HCT116 (cell line): ENCODE data around the gene TRIM6. TPM values are rescaled to one million over a fixed set of nuclear protein-coding genes. Genes with fewer than 3 reads are reported as not detected.
"Not testable (repeated sequence)": the region's sequence is repeated elsewhere in the genome, so short reads cannot be mapped to it uniquely, and the experiment has no call there.

Source experiments
- ATAC-seq: fragments of 200-7000 bp; cut with Tn5 transposase; 2 replicates; pipeline ENCODE4 v1.9.1; 2020; ENCODE audit warnings: mild to moderate bottlenecking, moderate library complexity
- BruUV-seq: library from RNA; stranded (reverse); fragments of 400-500 nt; replicated peaks from 2 replicates; lab custom pipeline; 2021; lab: Mats Ljungman, UMichigan
- CTCF ChIA-PET: fragments of 300-600 bp; sonication (Branson Sonifier 250); formaldehyde crosslinking; loops from one replicate; lab custom pipeline; 2021; ENCODE audit warnings: antibody characterized with exemption; lab: Charles Lee
- POLR2A ChIA-PET: fragments of 300-600, 350-600 bp; sonication (Branson Sonifier 250); formaldehyde crosslinking; loops from one replicate; lab custom pipeline; 2021; ENCODE audit warnings: antibody characterized with exemption; lab: Charles Lee
- RAD21 ChIA-PET, 2 experiments: fragments of 300-600 bp; sonication (Branson Sonifier 250); formaldehyde crosslinking; loops; one replicate each; lab custom pipeline; 2023; ENCODE audit warnings: low total read pairs in 2 of 2; ENCODE audit not compliant: uncharacterized antibody in 2 of 2, unreplicated experiment in 2 of 2, low non-redundant PET in 1 of 2; lab: Charles Lee
- DNase-seq: peaks from one replicate; pipeline ENCODE4 v3.0.0-alpha.2; 2010; ENCODE audit warnings: low read depth, low spot score
- H2AFZ ChIP-seq: fragments of 200-600 bp; shearing (Covaris generic), sonication (generic); 2 replicates; pipeline ENCODE4 v1.6.1; 2017; ENCODE audit warnings: low read depth, mixed run types, mixed read lengths, antibody characterized with exemption, low read length; ENCODE audit not compliant: poor library complexity, severe bottlenecking
- H3K27ac ChIP-seq: 2 replicates; pipeline ENCODE4 v1.5.1; 2012; ENCODE audit warnings: low read depth, low read length
- H3K27me3 ChIP-seq: fragments of 200-600 bp; sonication (generic); 2 replicates; pipeline ENCODE4 v1.6.1; 2016; ENCODE audit warnings: mixed run types, low read length, mixed read lengths; ENCODE audit not compliant: insufficient read depth
- H3K36me3 ChIP-seq, 2 experiments: fragments of 200-500 bp in 1 of 2; fragments of 200-600 bp in 1 of 2; sonication (Bioruptor generic) in 1 of 2; sonication (generic) in 1 of 2; 2 replicates each; pipeline versions ENCODE4 v1.5.1 to v1.6.1; 2014 to 2016; ENCODE audit warnings: low read length in 2 of 2, inconsistent platforms in 1 of 2, mixed read lengths in 1 of 2, mixed run types in 1 of 2; ENCODE audit not compliant: insufficient read depth in 2 of 2, control insufficient read depth in 1 of 2
- H3K4me1 ChIP-seq, 2 experiments: fragments of 200-600 bp in 1 of 2; sonication (generic) in 1 of 2; 2 replicates each; pipeline versions ENCODE4 v1.5.1 to v1.6.1; 2012 to 2017; ENCODE audit warnings: low read length in 2 of 2, inconsistent platforms in 1 of 2, mild to moderate bottlenecking in 1 of 2, mixed read lengths in 1 of 2, mixed run types in 1 of 2, moderate library complexity in 1 of 2; ENCODE audit not compliant: insufficient read depth in 2 of 2, control insufficient read depth in 1 of 2
- H3K4me2 ChIP-seq: fragments of 200-600 bp; sonication (generic); 2 replicates; pipeline ENCODE4 v1.6.1; 2017; ENCODE audit warnings: mixed run types, low read length, mixed read lengths
- H3K4me3 ChIP-seq, 2 experiments: fragments of 200-600 bp in 1 of 2; sonication (generic) in 1 of 2; replicated peaks in 1 of 2; 2 replicates each; pipeline ENCODE4 v1.5.1; 2011 to 2016; ENCODE audit warnings: low read length in 2 of 2, control low read depth in 1 of 2, low read depth in 1 of 2, mild to moderate bottlenecking in 1 of 2, mixed read lengths in 1 of 2, mixed run types in 1 of 2
- H3K79me2 ChIP-seq: fragments of 200-600 bp; sonication (generic); 2 replicates; pipeline ENCODE4 v1.6.1; 2017; ENCODE audit warnings: mild to moderate bottlenecking, mixed run types, low read length, moderate library complexity, mixed read lengths; ENCODE audit not compliant: insufficient read depth
- H3K9ac ChIP-seq: fragments of 200-600 bp; sonication (generic); 2 replicates; pipeline ENCODE4 v1.6.1; 2016; ENCODE audit warnings: low read length, mixed read lengths
- H3K9me2 ChIP-seq: fragments of 200-600 bp; sonication (generic), shearing (Covaris generic); 2 replicates; pipeline ENCODE4 v1.6.1; 2017; ENCODE audit warnings: mixed run types, mild to moderate bottlenecking, moderate library complexity; ENCODE audit not compliant: insufficient read depth
- H3K9me3 ChIP-seq, 2 experiments: fragments of 200-500 bp in 1 of 2; fragments of 200-600 bp in 1 of 2; sonication (Bioruptor generic) in 1 of 2; sonication (generic) in 1 of 2; 2 replicates each; pipeline ENCODE4 v1.6.1; 2014 to 2017; ENCODE audit warnings: low read length in 2 of 2, mixed read lengths in 2 of 2, inconsistent platforms in 1 of 2, low read depth in 1 of 2, mild to moderate bottlenecking in 1 of 2, mixed run types in 1 of 2, moderate library complexity in 1 of 2; ENCODE audit not compliant: control insufficient read depth in 1 of 2, insufficient read depth in 1 of 2
- H4K20me1 ChIP-seq: fragments of 200-600 bp; sonication (generic), shearing (Covaris generic); 2 replicates; pipeline ENCODE4 v1.6.1; 2017; ENCODE audit warnings: mixed run types, mild to moderate bottlenecking, moderate library complexity; ENCODE audit not compliant: insufficient read depth
- JUND ChIP-seq: IDR thresholded peaks from 2 replicates; pipeline ENCODE4 v1.6.1; 2012
- POLR2A ChIP-seq: IDR thresholded peaks from 2 replicates; pipeline ENCODE4 v1.7.0; 2011; ENCODE audit warnings: borderline replicate concordance; ENCODE audit not compliant: insufficient read depth, insufficient read length; ENCODE audit errors: extremely low read depth
- SRF ChIP-seq: IDR thresholded peaks from 2 replicates; pipeline ENCODE4 v1.6.1; 2012; ENCODE audit warnings: low read depth
- intact Hi-C: fragments of 100-400 bp; cut with micrococcal nuclease; formaldehyde crosslinking; loops from 2 replicates; pipeline ENCODE4 v1.10.0; 2022
- total RNA-seq: library from RNA; stranded (reverse); gene quantifications from one replicate; pipeline ENCODE4 v1.2.1, GENCODE V29; 2021; ENCODE audit not compliant: unreplicated experiment
- TF ChIP-seq, protein P1 (sequence below): IDR thresholded peaks from 2 replicates; pipeline ENCODE4 v1.6.1; 2012

The TRIM6 gene
- total RNA-seq, 1 experiment from 2014 or later: 3.0 TPM

DNA sequence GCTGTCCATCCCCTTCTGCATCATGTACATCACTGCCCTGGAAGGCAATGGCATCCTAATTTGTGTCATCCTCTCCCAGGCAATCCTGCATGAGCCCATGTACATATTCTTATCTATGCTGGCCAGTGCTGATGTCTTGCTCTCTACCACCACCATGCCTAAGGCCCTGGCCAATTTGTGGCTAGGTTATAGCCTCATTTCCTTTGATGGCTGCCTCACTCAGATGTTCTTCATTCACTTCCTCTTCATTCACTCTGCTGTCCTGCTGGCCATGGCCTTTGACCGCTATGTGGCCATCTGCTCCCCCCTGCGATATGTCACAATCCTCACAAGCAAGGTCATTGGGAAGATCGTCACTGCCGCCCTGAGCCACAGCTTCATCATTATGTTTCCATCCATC is 15.4 kb upstream of the TRIM6 start:
- POLR2A ChIA-PET: no interaction called here

DNA sequence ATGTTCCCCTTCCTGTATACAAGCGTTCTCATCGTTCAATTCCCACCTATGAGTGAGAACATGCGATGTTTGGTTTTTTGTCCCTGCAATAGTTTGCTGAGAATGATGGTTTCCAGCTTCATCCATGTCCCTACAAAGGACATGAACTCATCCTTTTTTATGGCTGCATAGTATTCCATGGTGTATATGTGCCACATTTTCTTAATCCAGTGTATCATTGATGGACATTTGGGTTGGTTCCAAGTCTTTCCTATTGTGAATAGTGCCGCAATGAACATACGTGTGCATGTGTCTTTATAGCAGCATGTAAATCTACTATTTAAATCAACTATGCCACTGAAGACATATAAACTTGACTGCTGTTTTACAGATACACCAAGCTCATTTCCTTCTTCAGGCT is 12.0 kb upstream of the TRIM6 start:
- H3K9me3 ChIP-seq, CTCF ChIA-PET, H3K9me2 ChIP-seq, intact Hi-C loops, H3K9ac ChIP-seq, H2AFZ ChIP-seq, H3K4me2 ChIP-seq, H3K27me3 ChIP-seq, ATAC-seq, H3K36me3 ChIP-seq, POLR2A ChIA-PET, H3K79me2 ChIP-seq, RAD21 ChIA-PET, H4K20me1 ChIP-seq, DNase-seq, H3K4me1 ChIP-seq, H3K4me3 ChIP-seq, BruUV-seq, H3K27ac ChIP-seq: not testable (repeated sequence)

More for the DNA sequence above, 15.4 kb upstream of the TRIM6 start:
- H3K4me3 ChIP-seq: no peak overlapping the region
- no peaks in the 10 kb centered on the region for H3K4me1 ChIP-seq
- RAD21 ChIA-PET: no interaction called here
- no peak overlapping the region for H3K4me2 ChIP-seq
- H4K20me1 ChIP-seq: no peaks in the 10 kb centered on the region
- ATAC-seq: no peak
- H2AFZ ChIP-seq: no peak overlapping the region
- no peaks in the 10 kb centered on the region for H3K36me3 ChIP-seq
- BruUV-seq: no TSS peak
- no peak for TF ChIP-seq POLR2A
- TF ChIP-seq SRF: no peak
- no peak for TF ChIP-seq JUND
- TF ChIP-seq, protein P1, sequence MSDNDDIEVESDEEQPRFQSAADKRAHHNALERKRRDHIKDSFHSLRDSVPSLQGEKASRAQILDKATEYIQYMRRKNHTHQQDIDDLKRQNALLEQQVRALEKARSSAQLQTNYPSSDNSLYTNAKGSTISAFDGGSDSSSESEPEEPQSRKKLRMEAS: no peak
- TF ChIP-seq, all 23 proteins: peak for 0
- intact Hi-C loops: no loop called here
- Histone ChIP-seq H3K9ac (no peak overlapping the region), H3K9me2 (no peaks in the 10 kb centered on the region), H3K27me3 (peaks cover 16% of the 10 kb centered on the region; the same call in 1 of the 2 replicates), H3K79me2 (no peaks in the 10 kb centered on the region), H3K27ac (no peak overlapping the region), H3K9me3 (no peaks in the 10 kb centered on the region)
- no peak for DNase-seq
- CTCF ChIA-PET: no interaction called here

- H3K27ac ChIP-seq, H2AFZ ChIP-seq, H3K27me3 ChIP-seq, H3K4me3 ChIP-seq, H3K4me1 ChIP-seq, CTCF ChIA-PET, H3K9ac ChIP-seq, H3K79me2 ChIP-seq, H3K9me2 ChIP-seq, H4K20me1 ChIP-seq, POLR2A ChIA-PET, DNase-seq, H3K36me3 ChIP-seq, H3K9me3 ChIP-seq, intact Hi-C loops, BruUV-seq, ATAC-seq, H3K4me2 ChIP-seq: not testable (repeated sequence)
- RAD21 ChIA-PET: interaction anchor here in 1 of 2 experiments (0.6 kb wide), 1 partner anchor 30 kb away, joined by 4 read pairs; no protein-coding TSS in a partner anchor
Measured at GRCh38 chr11:5589906-5590305, 6.5 kb upstream of the TRIM6 start.
